ENCODE results near the gene SLC13A5. TPM values are rescaled to one million over a fixed set of nuclear protein-coding genes. Genes with fewer than 3 reads are reported as not detected.

Gene SLC13A5
- total RNA-seq, 4 donors from 2014 or later, result 0.29 to 2.3 (median 1.3) TPM

DNA sequence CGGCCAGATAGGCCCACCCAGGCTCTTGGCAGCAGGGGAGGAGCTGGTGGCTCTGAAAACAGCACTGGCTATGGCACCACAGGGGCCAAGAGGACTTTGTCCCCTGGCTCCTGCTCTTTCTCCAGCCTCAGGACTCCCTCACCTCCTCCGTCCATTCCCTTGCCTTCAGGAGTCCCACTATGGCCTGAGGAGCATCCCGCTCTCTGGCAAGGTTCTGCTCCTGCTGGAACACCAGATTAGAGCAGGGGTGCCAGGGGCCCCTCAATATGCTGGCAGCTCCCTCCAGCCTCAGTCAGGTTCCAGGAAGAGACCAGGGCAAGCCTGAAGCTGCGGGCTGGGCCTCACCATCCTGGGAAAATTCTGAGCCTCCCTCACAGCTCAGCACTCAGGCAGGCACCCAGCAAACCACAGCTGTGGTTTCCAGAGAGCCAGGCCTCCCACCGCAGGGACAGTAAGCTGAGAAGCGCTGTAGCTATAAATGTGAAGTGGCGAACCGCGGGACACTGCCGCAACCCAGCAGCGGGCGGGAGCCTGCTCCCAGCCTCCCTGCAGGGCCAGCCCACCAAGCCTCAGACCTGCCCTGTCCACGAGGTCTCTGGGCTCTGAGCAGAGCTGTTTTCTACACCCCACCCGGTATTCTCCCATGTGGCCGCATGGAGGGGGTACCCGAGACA lies 35.9 kb downstream of the SLC13A5 start:
- TF ChIP-seq, protein P1, sequence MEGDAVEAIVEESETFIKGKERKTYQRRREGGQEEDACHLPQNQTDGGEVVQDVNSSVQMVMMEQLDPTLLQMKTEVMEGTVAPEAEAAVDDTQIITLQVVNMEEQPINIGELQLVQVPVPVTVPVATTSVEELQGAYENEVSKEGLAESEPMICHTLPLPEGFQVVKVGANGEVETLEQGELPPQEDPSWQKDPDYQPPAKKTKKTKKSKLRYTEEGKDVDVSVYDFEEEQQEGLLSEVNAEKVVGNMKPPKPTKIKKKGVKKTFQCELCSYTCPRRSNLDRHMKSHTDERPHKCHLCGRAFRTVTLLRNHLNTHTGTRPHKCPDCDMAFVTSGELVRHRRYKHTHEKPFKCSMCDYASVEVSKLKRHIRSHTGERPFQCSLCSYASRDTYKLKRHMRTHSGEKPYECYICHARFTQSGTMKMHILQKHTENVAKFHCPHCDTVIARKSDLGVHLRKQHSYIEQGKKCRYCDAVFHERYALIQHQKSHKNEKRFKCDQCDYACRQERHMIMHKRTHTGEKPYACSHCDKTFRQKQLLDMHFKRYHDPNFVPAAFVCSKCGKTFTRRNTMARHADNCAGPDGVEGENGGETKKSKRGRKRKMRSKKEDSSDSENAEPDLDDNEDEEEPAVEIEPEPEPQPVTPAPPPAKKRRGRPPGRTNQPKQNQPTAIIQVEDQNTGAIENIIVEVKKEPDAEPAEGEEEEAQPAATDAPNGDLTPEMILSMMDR (IDR thresholded peaks at IDR 0.05), result no peak
- no peak for TF ChIP-seq POLR2A (IDR thresholded peaks at IDR 0.05)
- Histone ChIP-seq H3K27me3 (peaks cover 0 to 33% (median 0%) of the 10 kb centered on the region in 4 donors), H3K4me1 (peaks cover 0 to 35% (median 0%) of the 10 kb centered on the region in 3 donors), H3K9me3 (no peaks in the 10 kb centered on the region), H3K4me3 (no peak overlapping the region), H3K36me3 (no peaks in the 10 kb centered on the region), H3K27ac (no peak overlapping the region)
- DNase-seq, result no peak
- 56 to 75% methylated on average over 1 to 3 of the region's 16 CpGs for WGBS, 2 donors
- intact Hi-C loops (cut with DNase I), result no loop called here

DNA sequence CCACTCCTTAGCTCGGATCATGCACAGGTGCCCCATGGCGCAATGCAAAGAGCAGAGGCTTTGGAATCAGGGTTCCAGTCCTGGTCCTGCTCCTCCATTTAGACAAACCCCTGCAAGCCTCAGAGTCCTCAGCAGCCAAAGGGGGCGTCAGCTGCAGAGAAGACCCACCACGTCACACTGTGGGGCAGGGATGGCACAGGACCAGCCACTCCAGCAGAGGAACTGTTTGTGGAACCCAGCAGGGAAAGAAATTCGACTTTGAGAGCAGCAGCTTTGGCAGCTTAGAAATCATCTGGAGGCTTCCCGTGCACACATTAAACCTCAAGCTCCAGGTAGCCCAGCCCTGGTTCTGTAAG lies 36.4 kb downstream of the SLC13A5 start:
- Histone ChIP-seq H3K36me3 (no peaks in the 10 kb centered on the region), H3K27ac (no peak overlapping the region), H3K4me1 (peaks cover 0 to 36% (median 0%) of the 10 kb centered on the region in 3 donors), H3K4me3 (no peak overlapping the region), H3K9me3 (no peaks in the 10 kb centered on the region), H3K27me3 (peaks cover 0 to 33% (median 0%) of the 10 kb centered on the region in 4 donors)
- no peak for DNase-seq
- TF ChIP-seq, protein P1 (IDR thresholded peaks at IDR 0.05), result no peak
- no peak for TF ChIP-seq POLR2A (IDR thresholded peaks at IDR 0.05)
- intact Hi-C loops (cut with DNase I), result no loop called here
- WGBS, 2 donors, result 74 to 87% methylated on average over 3 to 4 of the region's 6 CpGs

DNA sequence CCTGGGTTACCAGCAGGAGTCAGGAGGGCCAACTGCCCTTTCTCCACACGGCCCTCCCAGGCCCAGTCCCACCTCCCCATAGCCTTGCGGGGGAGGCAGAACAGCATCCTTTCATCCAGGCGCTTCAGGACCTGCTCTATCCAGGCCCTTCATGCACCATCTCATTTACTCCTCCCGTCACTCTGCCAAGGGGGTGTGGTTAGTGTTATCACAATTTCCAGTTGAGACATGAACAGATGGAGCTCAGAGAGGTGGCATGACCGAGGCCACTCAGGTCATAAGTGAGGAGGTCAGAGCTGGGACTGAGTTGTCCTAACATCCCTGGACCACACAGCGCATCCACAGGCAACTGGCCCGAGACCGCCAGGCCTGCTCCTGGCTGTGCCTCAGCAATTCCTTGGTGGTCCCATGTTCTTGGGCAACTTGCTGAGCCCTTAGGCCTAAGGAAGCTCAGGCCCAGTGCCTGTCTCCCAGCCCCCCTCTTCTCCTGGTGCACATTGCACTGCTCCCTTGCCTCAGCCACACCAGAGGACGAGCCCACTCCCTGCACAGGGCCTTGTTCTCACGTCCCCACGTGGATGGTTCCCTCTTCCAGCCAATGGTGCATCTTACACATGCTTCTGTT lies 37.9 kb downstream of the SLC13A5 start:
- DNase-seq, result no peak
- H3K36me3 ChIP-seq, result no peaks in the 10 kb centered on the region
- H3K27me3 ChIP-seq, result peaks cover 0 to 33% (median 0%) of the 10 kb centered on the region in 4 donors
- no peak overlapping the region for H3K27ac ChIP-seq
- intact Hi-C loops (cut with DNase I), result no loop called here
- no peak overlapping the region for H3K4me3 ChIP-seq
- no peak for TF ChIP-seq POLR2A (IDR thresholded peaks at IDR 0.05)
- TF ChIP-seq, protein P1 (IDR thresholded peaks at IDR 0.05), result no peak
- no peaks in the 10 kb centered on the region for H3K9me3 ChIP-seq
- H3K4me1 ChIP-seq, result peaks cover 0 to 43% (median 8%) of the 10 kb centered on the region in 3 donors
- WGBS, 2 donors, result 68 to 71% methylated on average over 6 to 10 of the region's 11 CpGs

DNA sequence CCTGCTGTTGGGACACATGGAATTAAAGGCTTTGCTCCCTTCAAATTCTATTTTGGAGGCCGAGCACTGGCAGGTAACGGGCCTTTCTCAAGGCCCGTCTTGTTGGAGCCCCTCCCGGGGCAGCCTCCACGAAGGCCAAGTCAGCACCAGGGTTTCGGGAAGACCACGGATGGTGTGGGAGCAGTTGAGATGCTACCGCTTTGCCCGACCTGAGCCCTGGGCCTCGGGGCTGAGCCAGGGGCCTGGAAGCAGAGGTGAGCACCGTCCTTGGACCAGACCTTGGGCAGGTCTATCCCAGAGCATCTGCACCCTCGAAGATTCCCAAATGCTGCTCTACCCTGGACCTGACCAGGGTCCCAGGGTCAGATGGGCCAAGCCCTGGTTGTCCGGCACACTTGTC lies 38.6 kb downstream of the SLC13A5 start:
- 100% methylated on average over 1 of the region's 13 CpGs; no CpG with 5 or more reads in 1 of the 2 donors for WGBS, 2 donors
- Histone ChIP-seq H3K27me3 (peaks cover 0 to 31% (median 0%) of the 10 kb centered on the region in 4 donors), H3K4me3 (no peak overlapping the region), H3K4me1 (peaks cover 0 to 46% (median 8%) of the 10 kb centered on the region in 3 donors), H3K9me3 (no peaks in the 10 kb centered on the region), H3K36me3 (no peaks in the 10 kb centered on the region), H3K27ac (no peak overlapping the region)
- TF ChIP-seq, protein P1 (IDR thresholded peaks at IDR 0.05), result no peak
- TF ChIP-seq POLR2A (IDR thresholded peaks at IDR 0.05), result no peak
- DNase-seq, result no peak
- intact Hi-C loops (cut with DNase I), result no loop called here

DNA sequence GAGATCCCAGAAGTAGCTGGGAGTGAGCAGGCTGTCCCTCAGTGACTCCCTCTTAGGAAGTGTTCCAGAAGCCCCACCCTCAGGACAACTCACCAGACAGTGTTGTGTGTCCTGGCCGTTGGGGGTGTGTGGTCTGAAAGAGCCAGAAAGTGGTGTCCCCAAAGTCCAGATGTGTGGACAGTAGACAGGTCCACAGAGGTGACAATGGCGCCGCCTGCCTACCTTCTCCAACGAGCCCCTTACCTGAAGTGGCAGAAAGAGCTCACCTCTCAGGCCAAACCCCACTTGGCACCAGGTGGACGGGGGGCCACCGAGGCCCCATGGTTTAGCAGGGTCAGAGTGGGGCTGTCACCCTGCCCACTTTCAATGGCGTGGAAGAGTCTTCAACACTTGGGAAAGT lies 41.7 kb downstream of the SLC13A5 start:
- TF ChIP-seq POLR2A (IDR thresholded peaks at IDR 0.05), result no peak
- TF ChIP-seq, protein P1 (IDR thresholded peaks at IDR 0.05), result no peak
- Histone ChIP-seq H3K4me3 (no peak overlapping the region), H3K4me1 (peaks cover 11 to 60% (median 11%) of the 10 kb centered on the region in 3 donors), H3K9me3 (no peaks in the 10 kb centered on the region), H3K27me3 (peaks cover 0 to 2% (median 0%) of the 10 kb centered on the region in 4 donors), H3K36me3 (no peaks in the 10 kb centered on the region), H3K27ac (peak overlapping the region; percentile 31 to 90 (median 79))
- whole genome bisulfite sequencing, 2 donors, result 79 to 90% methylated on average over 2 of the region's 7 CpGs
- intact Hi-C loops (cut with DNase I), result no loop called here
- DNase-seq, result no peak
